GM06990 (cell line): Measurements from ENCODE around the gene HYAL1.

ENCODE experiments used
- DNase-seq: peaks from one replicate; pipeline ENCODE4 v3.0.0-alpha.2; 2011; ENCODE audit not compliant: insufficient read length; ENCODE audit errors: extremely low read depth
- H3K27me3 ChIP-seq: replicated peaks from 2 replicates; pipeline ENCODE4 v1.6.0; 2011; ENCODE audit warnings: low read length; ENCODE audit not compliant: control insufficient read depth, insufficient read depth
- H3K36me3 ChIP-seq: 2 replicates; pipeline ENCODE4 v1.5.1; 2011; ENCODE audit warnings: low read length; ENCODE audit not compliant: control insufficient read depth, insufficient read depth
- H3K4me3 ChIP-seq: replicated peaks from 2 replicates; pipeline ENCODE4 v1.5.1; 2011; ENCODE audit warnings: low read depth, mild to moderate bottlenecking, control low read depth, low read length
- CTCF ChIP-seq: IDR thresholded peaks from 2 replicates; pipeline ENCODE4 v1.5.1; 2011; ENCODE audit warnings: low read length, control low read depth, mild to moderate bottlenecking, inconsistent platforms; ENCODE audit not compliant: insufficient read depth, poor library complexity, severe bottlenecking

Gene HYAL1

DNA sequence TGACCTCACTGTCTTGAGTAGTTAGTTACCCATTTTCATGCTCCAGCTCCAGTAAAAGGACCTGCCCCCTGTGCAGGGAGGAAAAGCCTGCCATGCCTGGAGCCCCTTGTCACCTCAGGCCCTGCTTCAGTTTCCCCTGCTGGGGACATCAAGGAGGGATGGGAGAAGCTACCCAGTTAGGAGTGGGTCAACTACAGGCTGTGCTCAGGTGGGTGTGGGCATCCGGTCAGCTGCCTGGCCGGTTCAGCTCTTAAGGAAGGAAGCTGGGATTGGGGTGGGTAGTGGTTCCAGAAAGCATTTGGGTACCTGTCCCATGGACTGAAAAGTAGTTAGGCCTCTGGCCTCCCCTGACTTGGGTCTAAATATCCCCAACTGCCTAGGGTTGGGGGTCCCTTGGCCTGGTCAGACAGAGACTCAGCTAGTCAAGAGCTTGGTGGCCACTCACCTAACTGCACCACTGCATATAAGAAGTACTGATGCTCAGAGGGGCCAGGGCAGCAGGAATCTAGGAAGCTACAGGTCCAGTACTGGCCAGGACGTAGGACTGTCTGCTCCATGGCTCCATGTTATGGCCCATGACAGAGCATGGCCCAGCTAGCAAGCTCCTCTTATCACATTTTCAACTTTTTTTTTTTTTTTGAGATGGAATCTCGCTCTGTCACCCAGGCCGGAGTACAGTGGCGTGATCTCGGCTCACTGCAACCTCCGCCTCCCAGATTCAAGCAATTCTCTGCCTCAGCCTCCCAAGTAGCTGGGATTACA, 23.9 kb downstream of the HYAL1 start:
- no peak for TF ChIP-seq CTCF
- H3K27me3 ChIP-seq = no peaks in the 10 kb centered on the region; the same call in 1 of the 2 replicates
- no peak for DNase-seq
- no peak overlapping the region for H3K4me3 ChIP-seq
- no peaks in the 10 kb centered on the region for H3K36me3 ChIP-seq

GRCh38 chr3:50278880-50279224, 24.5 kb downstream of the HYAL1 start, which contains the start of gene LSMEM2:
Gene LSMEM2 (plus strand): TSS chr3:50279087. CDS start chr3:50279114, 27 bp downstream.
- Histone ChIP-seq H3K4me3 (no peak within 1 kb of the TSS), H3K27me3 (no peaks in the 10 kb centered on the region; the same call in 1 of the 2 replicates), H3K36me3 (no peaks in the 10 kb centered on the region)
- TF ChIP-seq CTCF = no peak
- DNase-seq = no peak

GRCh38 chr3:50278123-50278879, 25.1 kb downstream of the HYAL1 start:
- H3K27me3 ChIP-seq = no peaks in the 10 kb centered on the region; the same call in 1 of the 2 replicates
- H3K4me3 ChIP-seq = no peak overlapping the region
- TF ChIP-seq CTCF = no peak
- no peaks in the 10 kb centered on the region for H3K36me3 ChIP-seq
- DNase-seq = no peak

DNA sequence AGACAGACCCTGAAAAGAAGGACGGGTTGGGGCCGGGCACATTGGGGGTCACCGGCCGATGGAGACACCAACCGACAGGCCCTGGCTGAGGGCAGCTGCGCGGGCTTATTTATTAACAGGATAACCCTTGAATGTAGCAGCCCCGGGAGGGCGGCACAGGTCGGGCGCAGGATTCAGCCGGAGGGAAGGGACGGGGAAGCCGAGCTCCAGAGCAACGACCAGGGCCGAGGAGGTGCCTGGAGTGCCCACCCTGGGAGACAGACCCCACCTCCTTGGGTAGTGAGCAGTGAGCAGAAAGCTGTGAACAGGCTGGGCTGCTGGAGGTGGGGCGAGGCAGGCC, 26.6 kb downstream of the HYAL1 start:
- no peak for DNase-seq
- no peak overlapping the region for H3K4me3 ChIP-seq
- H3K27me3 ChIP-seq = no peaks in the 10 kb centered on the region; the same call in 1 of the 2 replicates
- H3K36me3 ChIP-seq = no peaks in the 10 kb centered on the region
- no peak for TF ChIP-seq CTCF

DNA sequence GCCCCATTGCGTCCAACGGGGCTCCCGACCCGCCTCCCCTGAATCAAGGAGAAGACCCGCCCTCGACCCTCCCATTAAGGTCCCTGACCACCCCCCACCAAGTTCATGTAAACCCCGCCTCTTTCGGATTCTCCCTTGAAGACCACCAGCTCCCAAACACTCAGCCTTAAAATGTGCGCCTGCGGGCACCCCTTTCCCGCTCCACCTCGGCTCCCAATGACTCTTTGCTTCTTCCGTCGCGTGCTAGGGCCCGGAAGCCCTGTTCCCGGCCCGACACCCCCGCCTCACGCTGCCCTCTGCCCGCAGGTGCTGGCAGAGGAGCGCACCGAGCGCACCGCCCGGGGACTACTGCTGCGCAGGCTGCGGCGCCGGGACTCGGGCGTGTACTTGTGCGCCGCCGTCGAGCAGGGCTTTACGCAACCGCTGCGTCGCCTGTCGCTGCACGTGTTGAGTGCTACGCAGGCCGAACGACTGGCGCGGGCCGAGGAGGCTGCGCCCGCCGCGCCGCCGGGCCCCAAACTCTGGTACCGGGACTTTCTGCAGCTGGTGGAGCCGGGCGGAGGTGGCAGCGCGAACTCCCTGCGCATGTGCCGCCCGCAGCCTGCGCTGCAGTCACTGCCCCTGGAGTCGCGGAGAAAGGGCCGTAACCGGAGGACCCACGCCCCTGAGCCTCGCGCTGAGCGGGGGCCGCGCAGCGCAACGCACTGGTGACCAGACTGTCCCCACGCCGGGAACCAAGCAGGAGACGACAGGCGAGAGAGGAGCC, 27.2 kb downstream of the HYAL1 start:
- no peak for DNase-seq
- TF ChIP-seq CTCF = no peak
- Histone ChIP-seq H3K4me3 (no peak overlapping the region), H3K36me3 (no peaks in the 10 kb centered on the region), H3K27me3 (no peaks in the 10 kb centered on the region; the same call in 1 of the 2 replicates)
